ENCODE results near the gene NCAPD2. TPM values are rescaled to one million over a fixed set of nuclear protein-coding genes. Genes with fewer than 3 reads are reported as not detected.

The NCAPD2 gene
- total RNA-seq, 1 experiment from 2014 or later = 204 TPM

- H3K4me1 ChIP-seq = peaks cover 48% of the 10 kb centered on the region
- no peaks in the 10 kb centered on the region for H3K9me3 ChIP-seq
- no peak overlapping the region for H3K4me3 Mint-ChIP-seq (ENCODE audit: unreplicated experiment)
- peaks cover 98% of the 10 kb centered on the region for H3K36me3 Mint-ChIP-seq (ENCODE audit: insufficient read depth, unreplicated experiment)
- peaks cover 23% of the 10 kb centered on the region for H3K36me3 ChIP-seq (ENCODE audit: control insufficient read depth, insufficient read depth, low read length)
- no peaks in the 10 kb centered on the region for H3K27me3 Mint-ChIP-seq (ENCODE audit: insufficient read depth, unreplicated experiment)
- TF ChIP-seq CTCF (IDR thresholded peaks at IDR 0.05; ENCODE audit: insufficient read depth in 1 of 2, low read depth in 1 of 2, low read length in 1 of 2, severe bottlenecking in 1 of 2, unreplicated experiment in 1 of 2) = no peak
- no peak overlapping the region for H3K4me3 ChIP-seq (ENCODE audit: low read depth, low read length)
- no peaks in the 10 kb centered on the region for H3K9me3 Mint-ChIP-seq (ENCODE audit: unreplicated experiment)
- H3K4me1 Mint-ChIP-seq (ENCODE audit: low read depth, unreplicated experiment) = peaks cover 50% of the 10 kb centered on the region
- intact Hi-C loops (cut with micrococcal nuclease; ENCODE audit: unreplicated experiment) = no loop called here
- no peaks in the 10 kb centered on the region for H3K27me3 ChIP-seq (replicated peaks; ENCODE audit: control insufficient read depth, insufficient read depth, low read length)
- POLR2A ChIA-PET = interaction anchor here (0.7 kb wide), 1 partner anchor 38 kb away, joined by 5 read pairs; the partner anchor contains the start of gene MRPL51
- no TSS peak for BruUV-seq (replicated peaks)
- peak overlapping the region; percentile 89 for H3K27ac Mint-ChIP-seq (ENCODE audit: unreplicated experiment)
- DNase-seq = no peak
- CTCF ChIA-PET = no interaction called here
These were observed 36.8 kb downstream of the NCAPD2 start for GRCh38 chr12:6530576-6531260.

GRCh38 chr12:6532051-6532926 is 38.4 kb downstream of the NCAPD2 start:
- Mint-ChIP-seq H3K4me3 (ENCODE audit: unreplicated experiment) (peak overlapping the region; percentile 91), H3K4me1 (ENCODE audit: low read depth, unreplicated experiment) (peaks cover 55% of the 10 kb centered on the region), H3K36me3 (ENCODE audit: insufficient read depth, unreplicated experiment) (peaks cover 98% of the 10 kb centered on the region), H3K27ac (ENCODE audit: unreplicated experiment) (peak overlapping the region; percentile 97), H3K9me3 (ENCODE audit: unreplicated experiment) (no peaks in the 10 kb centered on the region), H3K27me3 (ENCODE audit: insufficient read depth, unreplicated experiment) (no peaks in the 10 kb centered on the region)
- peak overlapping the region; percentile 93 for H3K4me3 ChIP-seq (ENCODE audit: low read depth, low read length)
- BruUV-seq (replicated peaks) = no TSS peak
- ChIA-PET POLR2A (interaction anchor here (0.5 to 2.0 kb wide), 9 partner anchors 9 to 332 kb away, joined by 3 to 15 read pairs (median 5); partner anchors contain the start of genes MRPL51 and VAMP1), CTCF (interaction anchor here (0.6 to 1.1 kb wide), 4 partner anchors 17 to 39 kb away, joined by 3 read pairs; no protein-coding TSS in a partner anchor)
- peak; percentile 75 to 84 for DNase-seq
- intact Hi-C loops (cut with micrococcal nuclease; ENCODE audit: unreplicated experiment) = no loop called here
- TF ChIP-seq CTCF (IDR thresholded peaks at IDR 0.05; ENCODE audit: insufficient read depth in 1 of 2, low read depth in 1 of 2, low read length in 1 of 2, severe bottlenecking in 1 of 2, unreplicated experiment in 1 of 2) = no peak
- peaks cover 25% of the 10 kb centered on the region for H3K36me3 ChIP-seq (ENCODE audit: control insufficient read depth, insufficient read depth, low read length)
- no peaks in the 10 kb centered on the region for H3K27me3 ChIP-seq (replicated peaks; ENCODE audit: control insufficient read depth, insufficient read depth, low read length)
- H3K9me3 ChIP-seq = no peaks in the 10 kb centered on the region
- H3K4me1 ChIP-seq = peaks cover 54% of the 10 kb centered on the region

- Histone ChIP-seq H3K4me3 (ENCODE audit: low read depth, low read length) (peak overlapping the region; percentile 93), H3K36me3 (ENCODE audit: control insufficient read depth, insufficient read depth, low read length) (peaks cover 22% of the 10 kb centered on the region), H3K27me3 (replicated peaks; ENCODE audit: control insufficient read depth, insufficient read depth, low read length) (no peaks in the 10 kb centered on the region), H3K4me1 (peaks cover 46% of the 10 kb centered on the region), H3K9me3 (no peaks in the 10 kb centered on the region)
- BruUV-seq (replicated peaks) = no TSS peak
- intact Hi-C loops (cut with micrococcal nuclease; ENCODE audit: unreplicated experiment) = no loop called here
- Mint-ChIP-seq H3K27ac (ENCODE audit: unreplicated experiment) (peak overlapping the region; percentile 97), H3K27me3 (ENCODE audit: insufficient read depth, unreplicated experiment) (no peaks in the 10 kb centered on the region), H3K36me3 (ENCODE audit: insufficient read depth, unreplicated experiment) (peaks cover 98% of the 10 kb centered on the region), H3K9me3 (ENCODE audit: unreplicated experiment) (no peaks in the 10 kb centered on the region), H3K4me1 (ENCODE audit: low read depth, unreplicated experiment) (peaks cover 55% of the 10 kb centered on the region), H3K4me3 (ENCODE audit: unreplicated experiment) (peak overlapping the region; percentile 91)
- no peak for TF ChIP-seq CTCF (IDR thresholded peaks at IDR 0.05; ENCODE audit: insufficient read depth in 1 of 2, low read depth in 1 of 2, low read length in 1 of 2, severe bottlenecking in 1 of 2, unreplicated experiment in 1 of 2)
- peak; percentile 90 to 92 for DNase-seq
- CTCF ChIA-PET = interaction anchor here (0.9 to 1.1 kb wide), 3 partner anchors 18 to 26 kb away, joined by 3 read pairs; no protein-coding TSS in a partner anchor
- POLR2A ChIA-PET = interaction anchor here (0.5 to 2.0 kb wide), 6 partner anchors 8 to 255 kb away, joined by 3 to 15 read pairs (median 6); partner anchors contain the start of genes MRPL51 and VAMP1
These were observed 39.2 kb downstream of the NCAPD2 start for GRCh38 chr12:6532927-6533652.
